Sigmoid colon (tissue), 7 donors: Measurements from ENCODE around the gene FHL2. TPM values are rescaled to one million over a fixed set of nuclear protein-coding genes. Genes with fewer than 3 reads are reported as not detected.

Source experiments
- DNase-seq: peaks from one replicate; pipeline ENCODE4 v3.0.0-alpha.2; 2019
- H3K27ac ChIP-seq, 4 donors: fragments of 200-600 bp; sonication (generic); one replicate each; pipeline ENCODE4 v1.5.1; 2016 to 2019; ENCODE audit warnings: mild to moderate bottlenecking in 1 of 4
- H3K27me3 ChIP-seq, 3 donors: fragments of 200-600 bp; sonication (generic); one replicate each; pipeline ENCODE4 v1.5.1; 2019; ENCODE audit warnings: mild to moderate bottlenecking in 1 of 3
- H3K36me3 ChIP-seq, 4 donors: fragments of 200-600 bp; sonication (generic); one replicate each; pipeline ENCODE4 v1.5.1; 2016 to 2019
- H3K4me1 ChIP-seq, 4 donors: fragments of 200-600 bp; sonication (generic); one replicate each; pipeline ENCODE4 v1.5.1; 2017 to 2019
- H3K4me3 ChIP-seq, 4 donors: fragments of 200-600 bp; sonication (generic); one replicate each; pipeline ENCODE4 v1.5.1; 2017 to 2019; ENCODE audit warnings: mild to moderate bottlenecking in 2 of 4, moderate library complexity in 1 of 4
- H3K9me3 ChIP-seq, 4 donors: fragments of 200-600 bp in 3 of 4; sonication (generic) in 3 of 4; one replicate each; pipeline versions ENCODE4 v1.5.1 to v1.6.1; 2013 to 2019
- CTCF ChIP-seq, 4 experiments: fragments of 450-650 bp in 3 of 4; fragments of 200-600 bp in 1 of 4; IDR thresholded peaks; one replicate each; pipeline ENCODE4 v1.5.1; 2016 to 2019; ENCODE audit warnings: antibody characterized with exemption in 4 of 4, mild to moderate bottlenecking in 3 of 4, moderate library complexity in 2 of 4
- EP300 ChIP-seq, 4 donors: sonication (generic); formaldehyde crosslinking; IDR thresholded peaks; one replicate each; pipeline ENCODE4 v1.6.1; 2017; ENCODE audit warnings: antibody characterized with exemption in 4 of 4
- POLR2A ChIP-seq, 2 donors: fragments of 450-650 bp; IDR thresholded peaks; one replicate each; pipeline ENCODE4 v1.6.1; 2016; ENCODE audit warnings: antibody characterized with exemption in 2 of 2, mild to moderate bottlenecking in 2 of 2, moderate library complexity in 2 of 2
- POLR2AphosphoS5 ChIP-seq, 4 donors: sonication (generic); formaldehyde crosslinking; IDR thresholded peaks; one replicate each; pipeline ENCODE4 v1.6.1; 2017; ENCODE audit warnings: antibody characterized with exemption in 4 of 4
- WGBS, 2 donors: extraction: QIAGEN DNeasy Blood & Tissue Kit; methylation state at CpG; one replicate each; pipeline ENCODE4 v1.1.7; 2013; 5-methylcytosine and 5-hydroxymethylcytosine counted together
- intact Hi-C: fragments of 100-400 bp; cut with DNase I; formaldehyde crosslinking; loops from one replicate; pipeline ENCODE4 v1.15.1; 2023
- polyA plus RNA-seq, 3 donors: library from polyadenylated mRNA; stranded (reverse); fragments of 200-250 nt; gene quantifications; one replicate each; pipeline ENCODE4 v1.2.3, GENCODE V29; 2013
- total RNA-seq, 4 donors: library from RNA; depleted of rRNA; stranded (reverse); fragments of >200 nt; gene quantifications; one replicate each; pipeline ENCODE4 v1.1.0, GENCODE V29; 2016
- donor health status: healthy with polysubstance abuse.
- donor health status: Bipolar disorder and iron deficiency.
- donor health status: healthy.

Gene FHL2
- total and polyA plus RNA-seq, 7 donors = 62.0 to 210 (median 98.8) TPM

DNA sequence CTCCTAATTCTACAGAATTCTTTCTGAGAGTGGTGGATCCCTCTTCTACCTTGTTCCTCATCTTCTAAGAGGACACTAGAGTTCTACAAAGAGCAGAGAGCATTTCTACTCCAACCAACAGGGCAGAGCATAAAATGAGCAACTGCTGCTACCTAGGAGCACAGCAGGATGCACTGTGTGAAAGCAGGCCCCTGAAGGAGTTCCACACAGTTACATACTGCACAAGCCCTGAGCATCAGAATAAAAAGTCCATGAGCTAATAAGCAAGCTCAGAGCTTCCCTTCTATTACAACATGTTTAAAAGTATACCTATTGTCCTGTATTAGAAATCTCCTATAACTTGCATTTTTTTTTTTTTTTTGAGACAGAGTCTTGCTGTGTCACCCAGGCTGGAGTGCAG lies 8.4 kb downstream of the FHL2 start:
- H3K27me3 ChIP-seq = no peaks in the 10 kb centered on the region
- TF ChIP-seq CTCF (IDR thresholded peaks at IDR 0.05) = no peak
- no peak for TF ChIP-seq POLR2A (IDR thresholded peaks at IDR 0.05)
- no peak for TF ChIP-seq POLR2AphosphoS5 (IDR thresholded peaks at IDR 0.05)
- TF ChIP-seq EP300 (IDR thresholded peaks at IDR 0.05) = no peak
- H3K4me1 ChIP-seq = peaks cover 0 to 64% (median 43%) of the 10 kb centered on the region in 4 donors
- H3K36me3 ChIP-seq = peaks cover 1 to 10% (median 6%) of the 10 kb centered on the region in 4 donors
- H3K27ac ChIP-seq = peak overlapping the region in 3 of 4 donors; percentile 43 to 70 (median 59)
- intact Hi-C loops = no loop called here
- no peak for DNase-seq
- H3K9me3 ChIP-seq = no peaks in the 10 kb centered on the region
- H3K4me3 ChIP-seq = no peak overlapping the region

- Histone ChIP-seq H3K36me3 (peaks cover 9 to 25% (median 17%) of the 10 kb centered on the region in 4 donors), H3K27me3 (no peaks in the 10 kb centered on the region), H3K4me1 (peaks cover 0 to 49% (median 38%) of the 10 kb centered on the region in 4 donors), H3K9me3 (no peaks in the 10 kb centered on the region), H3K4me3 (no peak overlapping the region), H3K27ac (peak overlapping the region in 3 of 4 donors; percentile 59 to 70 (median 63))
- intact Hi-C loops = no loop called here
- no peak for DNase-seq
- TF ChIP-seq POLR2AphosphoS5 (IDR thresholded peaks at IDR 0.05) = peak; percentile 66 to 80 (median 73)
- no peak for TF ChIP-seq POLR2A (IDR thresholded peaks at IDR 0.05)
- TF ChIP-seq EP300 (IDR thresholded peaks at IDR 0.05) = peak in 2 of 4 donors; percentile 20 to 55
- no peak for TF ChIP-seq CTCF (IDR thresholded peaks at IDR 0.05)
- WGBS, 2 donors = 68 to 69% methylated on average over 8 of the region's 8 CpGs
Measured at GRCh38 chr2:105388971-105389381, 9.9 kb downstream of the FHL2 start.

- H3K27me3 ChIP-seq = no peaks in the 10 kb centered on the region
- TF ChIP-seq CTCF (IDR thresholded peaks at IDR 0.05) (no peak), POLR2A (IDR thresholded peaks at IDR 0.05) (no peak), EP300 (IDR thresholded peaks at IDR 0.05) (no peak), POLR2AphosphoS5 (IDR thresholded peaks at IDR 0.05) (no peak)
- no peak overlapping the region for H3K4me3 ChIP-seq
- no peak overlapping the region for H3K27ac ChIP-seq
- DNase-seq = no peak
- H3K9me3 ChIP-seq = no peaks in the 10 kb centered on the region
- peaks cover 0 to 43% (median 33%) of the 10 kb centered on the region in 4 donors for H3K4me1 ChIP-seq
- intact Hi-C loops = no loop called here
- 67 to 87% methylated on average over 4 of the region's 4 CpGs for WGBS, 2 donors
- H3K36me3 ChIP-seq = peaks cover 9 to 43% (median 19%) of the 10 kb centered on the region in 4 donors
Measured at GRCh38 chr2:105387225-105387624, 11.6 kb downstream of the FHL2 start.

GRCh38 chr2:105385731-105386540 lies 12.9 kb downstream of the FHL2 start:
- no peak overlapping the region for H3K4me3 ChIP-seq
- no peaks in the 10 kb centered on the region for H3K9me3 ChIP-seq
- peaks cover 0 to 34% (median 21%) of the 10 kb centered on the region in 4 donors for H3K4me1 ChIP-seq
- 63 to 84% methylated on average over 20 of the region's 20 CpGs for WGBS, 2 donors
- peaks cover 9 to 55% (median 22%) of the 10 kb centered on the region in 4 donors for H3K36me3 ChIP-seq
- TF ChIP-seq POLR2A (IDR thresholded peaks at IDR 0.05) (no peak), CTCF (IDR thresholded peaks at IDR 0.05) (no peak), EP300 (IDR thresholded peaks at IDR 0.05) (no peak), POLR2AphosphoS5 (IDR thresholded peaks at IDR 0.05) (no peak)
- H3K27ac ChIP-seq = peak overlapping the region in 1 of 4 donors; percentile 14
- no peak for DNase-seq
- H3K27me3 ChIP-seq = no peaks in the 10 kb centered on the region
- intact Hi-C loops = no loop called here
